G401 (cell line): Measurements from ENCODE around the gene C4orf36. TPM values are rescaled to one million over a fixed set of nuclear protein-coding genes. Genes with fewer than 3 reads are reported as not detected.

Experiments used
- DNase-seq: peaks from one replicate; pipeline ENCODE4 v3.0.0-alpha.2; 2015; ENCODE audit warnings: low spot score
- in situ Hi-C: cut with HindIII; loops from 2 replicates; pipeline ENCODE4 v1.10.0; 2016; ENCODE audit warnings: low sequenced_read_pairs, mixed read lengths
- total RNA-seq: library from RNA; depleted of rRNA; stranded (reverse); fragments of >200 nt; shearing (Covaris generic); gene quantifications from 2 replicates; pipeline ENCODE4 v1.2.3, GENCODE V29; 2014

Gene C4orf36
- total RNA-seq, 1 experiment from 2014 or later, result 0.78 TPM

DNA sequence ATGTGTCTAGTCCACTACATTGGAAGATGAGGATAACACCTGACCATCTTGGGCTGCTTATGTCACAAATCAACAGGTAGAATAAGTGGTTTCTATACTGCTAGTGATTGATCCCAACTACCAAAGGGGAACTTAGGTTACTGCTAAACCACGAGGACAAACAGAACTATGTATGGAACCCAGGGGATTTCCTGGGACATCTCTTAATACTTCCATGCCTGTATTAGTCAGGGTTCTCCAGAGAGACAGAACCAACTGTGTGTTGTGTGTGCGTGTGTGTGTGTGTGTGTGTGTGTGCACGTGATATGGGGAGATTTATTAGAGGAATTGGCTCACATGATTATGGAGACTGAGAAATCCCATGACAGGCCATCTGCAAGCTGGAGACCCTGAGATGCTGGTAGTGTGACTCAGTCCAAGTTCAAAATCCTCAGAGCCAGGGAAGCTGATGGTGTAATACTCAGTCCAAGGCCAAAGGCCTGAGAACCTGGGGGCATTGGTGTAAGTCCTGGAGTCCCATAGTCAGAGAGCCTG, 26.4 kb upstream of the C4orf36 start:
- in situ Hi-C loops, result no loop called here
- no peak for DNase-seq

DNA sequence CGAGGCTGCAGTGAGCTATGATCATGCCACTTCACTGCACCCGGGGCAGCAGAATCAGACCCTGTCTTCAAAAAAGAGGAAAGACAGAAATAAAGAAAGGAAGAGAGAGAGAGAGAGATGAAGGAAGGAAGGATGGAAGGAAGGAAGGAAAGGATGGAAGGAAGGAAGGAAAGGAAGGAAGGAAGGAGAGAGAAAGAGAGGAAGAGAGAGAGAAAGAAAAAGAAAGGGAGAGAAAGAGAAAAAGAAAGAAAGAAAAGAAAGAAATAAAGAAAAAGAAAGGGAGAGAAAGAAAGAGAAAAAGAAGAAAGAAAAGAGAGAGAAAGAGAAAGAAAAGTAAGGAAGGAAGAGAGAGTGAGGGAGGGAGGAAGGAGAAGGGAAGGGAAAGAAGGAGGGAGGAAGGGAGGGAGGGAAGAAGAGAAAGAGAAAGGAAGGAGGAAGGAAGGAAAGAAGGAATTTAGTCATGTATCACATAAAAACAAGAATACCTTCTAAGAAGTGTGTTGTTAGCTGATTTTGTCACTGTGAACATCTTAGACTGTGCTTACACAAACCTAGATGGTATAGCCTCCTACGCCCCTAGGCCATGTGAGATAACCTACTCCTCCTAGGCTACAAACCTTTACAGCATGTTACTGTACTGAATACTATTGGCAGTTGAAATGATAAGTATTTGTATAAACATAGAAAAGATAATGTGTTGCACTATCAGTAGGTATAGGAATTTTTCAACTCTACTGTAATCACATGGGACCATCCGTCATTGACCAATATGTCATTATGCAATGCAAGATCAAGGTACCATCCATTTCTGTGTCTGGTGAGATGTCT, 25.2 kb upstream of the C4orf36 start:
- no peak for DNase-seq
- in situ Hi-C loops, result no loop called here

DNA sequence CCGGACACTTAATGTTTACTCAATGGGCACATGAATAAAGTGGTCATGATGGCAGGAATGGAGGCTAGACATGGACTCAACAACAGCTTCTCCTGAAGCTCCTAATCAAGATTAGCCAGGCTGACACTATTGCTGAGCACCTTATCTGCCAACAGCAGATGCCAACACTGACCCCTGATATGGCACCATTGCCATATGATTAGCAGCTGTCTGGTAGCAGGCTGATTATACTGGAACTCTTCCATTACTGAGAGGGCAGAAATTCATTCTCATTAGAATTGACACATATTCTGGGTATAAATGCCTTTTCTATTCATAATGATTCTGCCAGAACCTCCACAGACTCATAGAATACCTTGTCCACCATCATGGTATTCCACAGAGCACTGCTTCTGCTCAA, 24.2 kb upstream of the C4orf36 start:
- no peak for DNase-seq
- in situ Hi-C loops, result no loop called here

GRCh38 chr4:86910820-86911684, 18.8 kb upstream of the C4orf36 start:
- in situ Hi-C loops, result no loop called here

GRCh38 chr4:86910369-86910768, 18.1 kb upstream of the C4orf36 start:
- no peak for DNase-seq
- in situ Hi-C loops, result no loop called here

More at GRCh38 chr4:86910820-86911684, 18.8 kb upstream of the C4orf36 start:
- DNase-seq, result no peak

DNA sequence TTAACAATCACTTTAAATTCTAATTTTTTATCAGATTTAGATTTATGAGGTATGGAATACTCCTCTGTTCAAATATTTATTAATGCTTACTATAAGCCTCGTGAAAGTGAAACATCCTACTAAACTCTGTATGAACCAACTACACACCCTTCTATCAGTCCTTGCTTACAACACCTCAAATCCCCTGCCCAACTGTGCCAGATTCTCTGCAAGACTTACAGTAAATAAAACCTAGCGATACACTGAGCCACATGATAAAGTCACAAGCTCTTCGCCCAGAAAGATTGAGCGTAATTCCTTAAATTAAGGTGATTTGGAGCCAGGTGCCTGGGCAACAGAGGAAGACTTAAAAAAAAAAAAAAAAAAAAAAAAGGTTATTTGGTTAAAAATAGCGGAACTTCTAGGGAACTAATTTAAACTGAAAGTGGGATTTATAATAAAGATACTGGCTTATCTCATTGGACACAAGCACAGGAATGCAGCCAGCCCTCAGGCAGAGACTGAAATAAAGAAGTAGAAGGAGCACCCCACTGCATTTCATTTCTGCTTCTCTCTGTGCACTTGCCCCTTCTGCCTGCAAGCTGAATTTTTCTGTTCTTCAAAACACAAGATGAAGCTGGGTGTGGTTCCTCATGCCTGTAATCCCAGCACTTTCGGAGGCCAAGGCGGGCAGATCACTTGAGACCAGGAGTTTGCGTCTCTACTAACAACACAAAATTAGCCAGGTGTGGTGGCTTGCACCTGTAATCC, 17.5 kb upstream of the C4orf36 start:
- no peak for DNase-seq
- in situ Hi-C loops, result no loop called here

DNA sequence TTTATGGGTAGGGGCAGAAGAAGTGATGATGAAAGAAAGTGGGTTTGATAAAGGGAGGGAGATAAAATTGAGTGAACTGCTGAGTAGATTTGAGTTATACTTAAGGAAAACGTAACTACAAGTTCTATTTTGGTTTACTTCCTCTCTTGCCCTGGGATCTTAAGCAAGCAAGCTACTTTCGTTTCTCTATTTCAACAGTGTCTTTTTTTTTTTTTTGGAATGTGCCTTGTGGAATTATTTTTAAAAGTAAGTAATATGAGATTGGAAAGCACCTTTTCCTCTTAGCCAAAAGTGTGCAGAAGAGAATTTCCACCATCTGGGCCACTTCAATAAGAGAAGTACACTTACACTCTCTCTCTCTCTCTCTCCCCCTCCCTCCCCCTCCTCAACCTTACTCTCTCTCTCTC, 16.0 kb upstream of the C4orf36 start:
- DNase-seq, result no peak
- in situ Hi-C loops, result no loop called here

DNA sequence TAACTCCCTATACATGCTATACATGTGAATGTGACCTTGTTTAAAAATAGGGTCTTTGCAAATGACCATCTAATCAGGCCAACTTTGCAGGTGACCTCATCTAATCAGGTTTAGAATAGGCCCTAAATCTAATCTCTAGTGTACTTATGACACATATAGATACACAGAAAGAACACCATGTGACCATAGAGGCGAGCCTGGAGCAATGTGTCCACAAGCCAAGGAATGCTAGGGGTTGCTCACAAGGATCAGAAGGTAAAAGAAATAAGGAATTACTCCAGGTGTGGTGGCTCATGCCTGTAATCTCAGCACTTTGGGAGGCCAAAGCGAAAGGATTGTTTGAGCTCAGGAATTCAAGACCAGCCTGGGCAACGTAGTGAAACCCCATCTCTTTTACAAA, 9.6 kb upstream of the C4orf36 start:
- in situ Hi-C loops, result no loop called here
- no peak for DNase-seq

DNA sequence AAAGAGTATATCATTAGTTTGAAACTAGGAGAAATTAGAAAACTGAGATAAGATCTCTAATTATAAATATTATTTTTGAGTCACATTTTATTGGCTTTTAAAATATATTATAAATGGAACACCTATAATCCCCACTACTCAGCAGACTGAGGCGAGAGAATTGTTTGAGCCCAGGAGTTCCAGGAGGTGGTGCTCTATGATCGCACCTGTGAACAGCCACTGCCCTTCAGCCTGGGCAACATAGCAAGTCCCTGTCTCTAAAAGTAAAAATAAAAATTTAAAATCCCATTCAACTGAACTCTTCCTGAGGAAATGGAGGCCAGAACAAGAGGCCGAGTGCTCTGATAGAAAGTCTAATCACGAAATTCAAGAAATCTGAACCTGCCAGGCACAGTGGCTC, 6.3 kb upstream of the C4orf36 start:
- in situ Hi-C loops, result no loop called here

DNA sequence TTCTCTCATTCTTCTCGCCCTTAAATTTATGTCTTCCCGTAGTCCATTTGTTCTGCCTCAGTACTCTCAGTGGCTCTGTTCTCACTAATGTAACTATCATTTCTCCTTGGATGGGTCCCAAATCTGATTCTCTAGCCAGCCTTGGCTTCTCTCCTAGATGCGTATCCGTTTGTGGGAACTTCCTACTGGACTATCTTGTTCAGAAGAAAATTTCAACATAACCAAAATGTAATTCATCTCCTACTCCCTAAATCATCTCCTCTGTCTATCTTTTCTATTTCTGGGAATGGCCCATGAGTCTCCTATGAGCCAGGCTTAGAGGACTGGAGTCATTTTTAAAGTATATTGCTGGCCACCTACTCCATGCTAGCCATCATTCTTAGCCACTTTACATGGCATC, 4.4 kb upstream of the C4orf36 start:
- DNase-seq, result no peak
- in situ Hi-C loops, result no loop called here

More for the DNA sequence above, 6.3 kb upstream of the C4orf36 start:
- no peak for DNase-seq

DNA sequence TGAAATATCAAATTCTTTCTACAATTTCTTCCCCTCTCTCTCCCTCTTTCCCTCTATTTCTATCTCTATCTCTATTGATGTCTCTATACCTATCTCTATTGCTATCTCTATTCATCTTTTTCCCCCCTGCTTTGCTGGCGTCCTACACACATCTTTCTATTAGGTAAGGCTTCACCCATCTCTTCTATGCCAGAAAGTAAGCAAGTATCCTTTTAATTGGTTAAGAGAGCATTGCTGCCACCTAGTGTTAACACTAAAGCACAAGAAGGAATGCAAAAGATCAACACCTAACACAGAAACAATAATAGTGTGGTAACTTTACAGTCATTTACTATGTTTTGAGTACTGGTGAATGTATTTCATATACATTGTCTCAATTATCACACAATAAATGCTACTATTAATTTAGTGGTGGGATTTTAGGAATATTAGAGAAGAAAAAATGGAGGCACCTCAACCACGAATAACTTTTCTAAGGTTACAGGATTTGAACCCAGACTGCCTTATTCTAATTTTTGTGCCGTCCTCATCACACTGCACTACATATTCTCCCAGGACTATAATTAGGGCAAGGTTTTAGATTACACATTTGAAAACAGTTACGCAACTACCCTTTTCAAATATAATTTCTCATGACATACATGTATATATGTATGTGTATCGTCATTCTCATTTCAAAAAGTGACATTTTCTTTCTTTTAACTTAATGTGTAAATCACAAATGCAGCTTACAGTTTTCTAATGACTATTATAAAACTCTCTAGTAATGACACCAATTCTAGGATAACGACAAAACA, 3.7 kb upstream of the C4orf36 start:
- in situ Hi-C loops, result no loop called here
- DNase-seq, result peak; percentile 85

GRCh38 chr4:86894455-86894854, 2.2 kb upstream of the C4orf36 start:
- in situ Hi-C loops, result no loop called here

GRCh38 chr4:86893136-86893535, 914 bp upstream of the C4orf36 start:
- no peak for DNase-seq

More at GRCh38 chr4:86894455-86894854, 2.2 kb upstream of the C4orf36 start:
- no peak for DNase-seq

DNA sequence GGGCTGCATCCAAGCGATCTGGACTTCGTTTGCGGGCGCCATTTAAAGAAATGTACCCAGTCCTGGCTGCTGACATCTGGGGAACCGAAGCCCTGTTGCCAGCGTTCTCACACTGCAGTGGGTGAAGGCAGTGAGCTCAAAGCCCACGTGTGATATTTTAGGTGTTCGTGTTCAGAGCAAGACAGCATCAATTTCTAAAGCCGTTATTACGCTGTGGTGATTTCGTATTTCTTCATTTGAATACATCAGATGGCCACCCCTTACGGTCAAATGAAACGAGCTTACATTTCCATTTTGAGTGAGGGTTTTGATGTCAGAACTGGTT, 376 bp upstream of the C4orf36 start:
- DNase-seq, result no peak
- in situ Hi-C loops, result no loop called here

More at GRCh38 chr4:86893136-86893535, 914 bp upstream of the C4orf36 start:
- in situ Hi-C loops, result no loop called here

DNA sequence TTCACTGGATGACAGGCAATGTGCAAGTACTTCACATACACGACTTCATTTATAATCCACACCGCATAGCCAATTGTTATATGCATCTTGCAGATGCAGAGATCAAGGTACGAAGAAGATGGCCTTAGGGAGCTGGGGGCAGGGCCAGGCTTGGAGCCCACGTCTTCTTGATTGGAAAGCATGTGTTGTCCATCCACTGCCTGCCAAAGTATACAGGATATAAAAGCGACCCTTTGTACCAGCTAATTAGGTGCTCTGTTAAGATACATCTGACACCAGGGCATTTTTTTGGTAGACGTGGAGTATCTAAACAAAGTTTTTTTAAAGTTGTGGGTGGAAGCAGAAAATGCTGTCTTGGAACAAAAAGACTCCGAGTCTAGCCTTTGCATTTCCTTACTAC, 1.4 kb downstream of the C4orf36 start:
- DNase-seq, result no peak
- in situ Hi-C loops, result no loop called here

DNA sequence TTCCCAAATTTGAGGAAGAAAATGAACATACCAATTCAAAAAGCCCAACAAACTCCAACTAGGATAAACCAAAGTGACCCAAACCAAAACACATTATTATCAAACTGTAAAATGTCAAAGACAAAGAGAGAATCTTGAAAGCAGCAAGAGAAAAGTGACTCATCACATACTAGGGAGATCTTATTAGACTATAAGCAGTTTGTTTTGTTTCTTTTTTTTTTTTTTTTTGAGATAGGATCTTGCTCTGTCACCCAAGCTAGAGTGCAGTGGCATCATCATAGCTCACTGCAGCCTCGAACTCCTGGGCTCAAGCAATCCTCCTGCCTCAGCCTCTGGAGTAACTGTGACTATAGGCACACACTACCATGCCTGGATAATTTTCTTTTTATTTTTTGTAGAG, 12.6 kb downstream of the C4orf36 start:
- no peak for DNase-seq

GRCh38 chr4:86878640-86879039, 13.6 kb downstream of the C4orf36 start:
- no peak for DNase-seq
- in situ Hi-C loops, result no loop called here

More for the DNA sequence above, 12.6 kb downstream of the C4orf36 start:
- in situ Hi-C loops, result no loop called here

DNA sequence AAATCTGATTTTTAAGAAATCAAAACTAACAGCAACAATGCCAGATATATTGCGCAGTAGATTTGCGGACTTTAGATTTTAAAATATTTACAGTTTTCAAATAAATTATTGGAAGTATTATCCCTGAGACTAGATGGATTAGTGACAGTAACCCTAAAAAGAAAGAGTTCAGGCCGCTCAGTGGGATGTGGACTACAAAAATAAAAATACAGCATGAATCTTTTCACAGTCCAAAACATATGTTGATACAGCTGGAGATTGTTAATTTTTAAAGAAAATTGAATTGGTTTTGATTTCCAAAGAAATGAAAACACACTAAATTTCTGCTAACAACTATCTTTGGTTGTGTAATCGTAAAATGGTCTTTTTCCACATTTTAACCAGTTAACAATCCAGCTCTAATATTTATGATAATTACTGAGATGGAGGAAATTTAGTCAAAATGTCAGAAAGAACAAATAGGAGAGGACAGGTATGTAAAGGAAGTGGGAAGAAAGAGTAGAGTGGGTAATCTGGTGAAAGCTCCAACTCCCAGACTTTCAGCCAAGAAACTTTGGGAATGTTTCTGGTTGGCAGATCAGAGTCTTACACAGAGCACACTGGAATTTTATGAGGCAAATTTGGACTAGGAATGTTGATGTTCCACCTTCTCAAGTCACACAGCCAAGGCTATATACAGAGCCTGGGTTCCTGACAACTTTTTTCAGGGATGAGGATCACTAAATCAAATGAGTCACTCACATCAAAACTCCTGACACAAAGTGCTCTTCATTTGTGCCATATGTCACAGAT, 15.1 kb downstream of the C4orf36 start:
- DNase-seq, result no peak
- in situ Hi-C loops, result no loop called here
